ENCODE results near the gene BICRA.

DNA sequence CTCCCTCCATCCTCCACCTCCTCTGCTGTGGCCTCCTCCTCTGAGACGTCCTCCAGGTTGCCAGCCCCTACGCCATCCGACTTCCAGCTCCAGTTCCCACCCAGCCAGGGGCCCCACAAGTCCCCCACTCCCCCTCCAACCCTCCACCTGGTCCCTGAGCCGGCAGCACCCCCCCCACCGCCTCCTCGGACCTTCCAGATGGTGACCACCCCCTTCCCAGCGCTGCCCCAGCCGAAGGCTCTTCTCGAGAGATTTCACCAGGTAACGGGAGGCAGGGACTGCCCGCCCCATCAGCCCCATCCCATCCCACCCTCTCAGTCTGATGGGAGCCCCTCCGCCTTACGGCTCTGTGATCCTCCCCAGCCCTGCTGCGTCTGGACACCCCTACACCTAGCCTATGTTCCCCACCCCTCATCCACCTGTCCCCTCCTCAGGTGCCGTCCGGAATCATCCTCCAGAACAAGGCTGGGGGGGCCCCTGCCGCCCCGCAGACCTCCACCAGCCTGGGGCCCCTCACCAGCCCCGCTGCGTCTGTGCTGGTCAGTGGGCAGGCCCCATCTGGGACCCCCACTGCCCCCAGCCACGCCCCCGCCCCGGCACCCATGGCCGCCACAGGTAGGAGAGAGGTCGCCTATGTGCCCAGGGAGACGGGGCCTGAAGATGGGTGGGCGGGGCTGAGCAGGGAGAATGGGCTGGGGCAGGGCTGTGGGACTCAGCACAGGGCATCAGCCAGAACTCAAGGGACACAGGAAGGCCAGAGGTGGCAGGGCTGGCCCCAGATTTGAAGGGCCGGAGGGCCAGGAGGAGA, 85.7 kb downstream of the BICRA start:
- TF ChIP-seq CTCF (conservative IDR thresholded peaks at IDR 0.05; ENCODE audit: low read length), result no peak
- no peak for TF ChIP-seq EZH2phosphoT487 (IDR thresholded peaks at IDR 0.05; ENCODE audit: borderline replicate concordance, low read depth, low read length)
